GM12878 (cell line): Measurements from ENCODE around the gene PPP1R14D. TPM values are rescaled to one million over a fixed set of nuclear protein-coding genes. Genes with fewer than 3 reads are reported as not detected.

Source experiments
- ATAC-seq: fragments of 200-7000 bp; cut with Tn5 transposase; 3 replicates; pipeline ENCODE4 v1.9.1; 2020; ENCODE audit warnings: mild to moderate bottlenecking, moderate library complexity
- BruUV-seq: library from RNA; stranded (reverse); fragments of 400-500 nt; replicated peaks from 2 replicates; lab custom pipeline; 2021; lab: Mats Ljungman, UMichigan
- CTCF ChIA-PET: fragments of 300-600 bp; sonication (Branson Sonifier 250); formaldehyde crosslinking; extraction: SDS; loops from one replicate; lab custom pipeline; 2021; ENCODE audit warnings: inconsistent platforms; lab: Yijun Ruan, JAX
- POLR2A ChIA-PET: fragments of 350-600 bp; formaldehyde crosslinking; extraction: SDS; loops from one replicate; lab custom pipeline; 2021; ENCODE audit warnings: inconsistent platforms; lab: Charles Lee
- RAD21 ChIA-PET: fragments of 300-600 bp; sonication (Branson Sonifier 250); formaldehyde crosslinking; loops from one replicate; lab custom pipeline; 2023; ENCODE audit warnings: antibody characterized with exemption; ENCODE audit not compliant: unreplicated experiment; lab: Charles Lee
- SMC1A ChIA-PET: fragments of 300-600 bp; sonication (Branson Sonifier 250); formaldehyde crosslinking; loops from one replicate; lab custom pipeline; 2023; ENCODE audit not compliant: unreplicated experiment, uncharacterized antibody; lab: Charles Lee
- DNase-seq: peaks from one replicate; pipeline ENCODE4 v3.0.0-alpha.2; 2011; ENCODE audit warnings: low read depth, low spot score
- FAIRE-seq: peaks from 3 replicates; lab custom pipeline; 2011; peaks lifted over from hg19 to GRCh38; lab: Jason Lieb, UNC
- H2AFZ ChIP-seq: 2 replicates; pipeline ENCODE4 v1.6.0; 2011; ENCODE audit warnings: low read depth, low read length, control low read depth; ENCODE audit not compliant: control insufficient read depth
- H3K27ac ChIP-seq: 2 replicates; pipeline ENCODE4 v1.5.1; 2011; ENCODE audit warnings: control low read depth; ENCODE audit not compliant: control insufficient read depth, insufficient read depth
- H3K27me3 ChIP-seq, 2 experiments: replicated peaks in 1 of 2; 2 replicates each; pipeline versions ENCODE4 v1.6.0 to v1.6.1; 2011; ENCODE audit warnings: low read length in 1 of 2; ENCODE audit not compliant: control insufficient read depth in 2 of 2, insufficient read depth in 2 of 2
- H3K36me3 ChIP-seq, 2 experiments: 2 replicates each; pipeline ENCODE4 v1.5.1; 2011; ENCODE audit warnings: low read length in 1 of 2; ENCODE audit not compliant: control insufficient read depth in 2 of 2, insufficient read depth in 2 of 2
- H3K4me1 ChIP-seq: 2 replicates; pipeline ENCODE4 v1.6.1; 2011; ENCODE audit warnings: mild to moderate bottlenecking, low read length, moderate library complexity, mixed read lengths; ENCODE audit not compliant: control insufficient read depth, insufficient read depth
- H3K4me2 ChIP-seq: 2 replicates; pipeline ENCODE4 v1.6.0; 2011; ENCODE audit warnings: control low read depth; ENCODE audit not compliant: control insufficient read depth, insufficient read depth
- H3K4me3 ChIP-seq: fragments of 200-600 bp; sonication (generic); 2 replicates; pipeline ENCODE4 v1.5.1; 2016
- H3K79me2 ChIP-seq: 2 replicates; pipeline ENCODE4 v1.6.0; 2011; ENCODE audit warnings: low read length; ENCODE audit not compliant: control insufficient read depth, insufficient read depth
- H3K9ac ChIP-seq: 2 replicates; pipeline ENCODE4 v1.8.0; 2011; ENCODE audit warnings: low read length, control low read depth, mixed read lengths; ENCODE audit not compliant: control insufficient read depth, insufficient read depth
- H3K9me3 ChIP-seq: replicated peaks from 3 replicates; pipeline ENCODE4 v1.5.1; 2011; ENCODE audit warnings: mild to moderate bottlenecking, low read length; ENCODE audit not compliant: control insufficient read depth, insufficient read depth
- H4K20me1 ChIP-seq: 2 replicates; pipeline ENCODE4 v1.6.0; 2011; ENCODE audit not compliant: control insufficient read depth, insufficient read depth
- HDAC2 ChIP-seq: fragments of 200-600 bp; sonication (generic); IDR thresholded peaks from 2 replicates; pipeline ENCODE4 v1.6.1; 2017
- IKZF1 ChIP-seq: fragments of 450-650 bp; conservative IDR thresholded peaks from 2 replicates; pipeline ENCODE4 v1.6.1; 2017; ENCODE audit warnings: antibody characterized with exemption, mild to moderate bottlenecking
- KAT2A ChIP-seq: conservative IDR thresholded peaks from 2 replicates; pipeline ENCODE4 v1.6.1; 2011; ENCODE audit warnings: low read depth, low read length; ENCODE audit not compliant: control insufficient read depth
- MYC ChIP-seq: IDR thresholded peaks from 2 replicates; pipeline ENCODE4 v1.6.1; 2011; ENCODE audit warnings: mild to moderate bottlenecking, low read length, moderate library complexity, inconsistent platforms; ENCODE audit not compliant: insufficient read depth, insufficient replicate concordance, insufficient read length, severe bottlenecking
- NFXL1 ChIP-seq: fragments of 450-650 bp; IDR thresholded peaks from 2 replicates; pipeline ENCODE4 v1.6.1; 2017; ENCODE audit warnings: antibody characterized with exemption, mild to moderate bottlenecking, borderline replicate concordance
- NR2F1 ChIP-seq: fragments of 450-650 bp; conservative IDR thresholded peaks from 2 replicates; pipeline ENCODE4 v1.6.1; 2017; ENCODE audit warnings: mild to moderate bottlenecking
- PAX5 ChIP-seq: IDR thresholded peaks from 2 replicates; pipeline ENCODE4 v1.6.1; 2011; ENCODE audit warnings: low read depth, low read length, borderline replicate concordance
- SPI1 ChIP-seq: IDR thresholded peaks from 2 replicates; pipeline ENCODE4 v1.6.1; 2011; ENCODE audit warnings: low read depth, mild to moderate bottlenecking, low read length, moderate library complexity, borderline replicate concordance; ENCODE audit not compliant: insufficient read depth
- STAT3 ChIP-seq: IDR thresholded peaks from 2 replicates; pipeline ENCODE4 v1.6.1; 2011; ENCODE audit warnings: low read depth, low read length, improper control_type of control experiment
- TCF12 ChIP-seq: IDR thresholded peaks from 2 replicates; pipeline ENCODE4 v1.6.1; 2011; ENCODE audit warnings: low read depth, mild to moderate bottlenecking, low read length
- ZNF217 ChIP-seq: fragments of 450-650 bp; IDR thresholded peaks from 2 replicates; pipeline ENCODE4 v1.6.1; 2017; ENCODE audit warnings: antibody characterized with exemption, mild to moderate bottlenecking
- WGBS: methylation state at CpG from one replicate; pipeline ENCODE4 v1.1.6; 2016; ENCODE audit warnings: low lambda C conversion rate; ENCODE audit not compliant: insufficient replicate concordance, insufficient coverage; ENCODE audit errors: missing lambda C conversion rate; 5-methylcytosine and 5-hydroxymethylcytosine counted together
- in situ Hi-C: fragments of 300-500 bp; cut with MboI; formaldehyde crosslinking; loops from 9 replicates; pipeline ENCODE4 v1.14.3; 2018; ENCODE audit warnings: mixed read lengths
- intact Hi-C: fragments of 100-400 bp; cut with micrococcal nuclease; formaldehyde crosslinking; loops from one replicate; pipeline ENCODE4 v1.14.2; 2022; ENCODE audit not compliant: unreplicated experiment
- polyA plus RNA-seq, 11 experiments: library from polyadenylated mRNA; depleted of rRNA in 4 of 11; unstranded in 6 of 11; stranded (reverse) in 5 of 11; fragments of >200 nt; fragmentation: Nextera tagmentation in 4 of 11; fragmentation: Illumina TruSeq in 1 of 11; extraction: Ambion mirVana in 4 of 11; extraction: Trizol in 1 of 11; gene quantifications; 1 replicate in 1 of 11; 2 replicates in 10 of 11; pipeline versions ENCODE4 v1.2.1 to v1.2.3, GENCODE V29; 2011 to 2016; ENCODE audit warnings: inconsistent platforms in 2 of 11, missing spikeins in 2 of 11, low read depth in 1 of 11
- total RNA-seq, 4 experiments: library from RNA; depleted of rRNA in 3 of 4; stranded (reverse); fragments of >200 nt in 3 of 4; fragmentation: Illumina TruSeq in 1 of 4; extraction: Trizol in 1 of 4; gene quantifications; 2 replicates each; pipeline versions ENCODE4 v1.2.1 to v1.2.3, GENCODE V29; 2013 to 2021
- TF ChIP-seq, protein P1 (sequence below): IDR thresholded peaks from 2 replicates; pipeline ENCODE4 v1.6.1; 2011; ENCODE audit warnings: borderline replicate concordance, low read depth, mild to moderate bottlenecking, moderate library complexity, low read length; ENCODE audit not compliant: insufficient read depth, poor library complexity, severe bottlenecking
- TF ChIP-seq, protein P2 (sequence below): fragments of 450-650 bp; conservative IDR thresholded peaks from 2 replicates; pipeline ENCODE4 v1.6.1; 2017; ENCODE audit warnings: mild to moderate bottlenecking, moderate library complexity
- TF ChIP-seq, protein P3 (sequence below): fragments of 450-650 bp; IDR thresholded peaks from 2 replicates; pipeline ENCODE4 v1.6.1; 2017; ENCODE audit warnings: mild to moderate bottlenecking, moderate library complexity

Gene PPP1R14D
- total and polyA plus RNA-seq, 10 of the 15 experiments (the other 5 are each of a cell fraction or from before 2014, with no cell fraction given), result 0.10 TPM; not detected in 9

DNA sequence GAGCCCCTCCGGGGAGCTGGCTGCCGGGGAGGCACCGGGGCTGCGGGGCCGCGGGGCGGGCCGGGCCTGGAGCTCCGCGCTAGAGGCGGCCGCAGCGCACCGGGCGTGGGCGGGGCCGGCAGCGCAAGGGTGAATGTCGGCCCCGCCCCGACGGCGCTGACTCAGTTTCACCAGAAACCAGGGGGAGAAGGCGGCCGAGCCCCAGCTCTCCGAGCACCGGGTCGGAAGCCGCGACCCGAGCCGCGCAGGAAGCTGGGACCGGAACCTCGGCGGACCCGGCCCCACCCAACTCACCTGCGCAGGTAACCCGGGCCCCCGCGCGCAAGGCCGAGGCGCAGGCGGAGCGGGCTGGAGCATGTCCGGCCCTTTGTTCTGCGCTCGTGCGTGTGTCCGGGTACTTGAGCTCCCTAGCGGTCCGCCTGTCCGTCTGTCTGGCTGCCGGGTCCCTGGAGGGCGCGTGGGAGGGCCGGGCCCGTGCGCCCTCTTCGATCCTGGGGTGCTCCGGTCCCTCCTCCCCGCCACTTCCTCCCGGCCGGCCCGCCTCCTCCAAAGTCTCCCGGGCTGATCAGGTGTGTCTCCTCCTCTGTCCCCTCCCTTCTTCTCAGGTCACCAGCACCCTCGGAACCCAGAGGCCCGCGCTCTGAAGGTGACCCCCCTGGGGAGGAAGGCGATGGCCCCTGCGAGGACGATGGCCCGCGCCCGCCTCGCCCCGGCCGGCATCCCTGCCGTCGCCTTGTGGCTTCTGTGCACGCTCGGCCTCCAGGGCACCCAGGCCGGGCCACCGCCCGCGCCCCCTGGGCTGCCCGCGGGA lies 15.6 kb upstream of the PPP1R14D start, which contains the start of gene SPINT1:
SPINT1 (plus strand) TSS at position 164 of the 811 bp plus-strand sequence; CDS start at position 671, 507 bp downstream.
- Histone ChIP-seq H4K20me1 (no peaks in the 10 kb centered on the region), H3K79me2 (no peaks in the 10 kb centered on the region), H3K9ac (peak within 1 kb of the TSS; percentile 47), H3K36me3 (no peaks in the 10 kb centered on the region), H3K4me2 (peak within 1 kb of the TSS; percentile 98), H3K9me3 (no peaks in the 10 kb centered on the region), H2AFZ (peak within 1 kb of the TSS; percentile 86), H3K4me3 (peak within 1 kb of the TSS; percentile 75), H3K27ac (no peak within 1 kb of the TSS), H3K27me3 (peaks cover 1 to 3% of the 10 kb centered on the region in 2 experiments; a peak in 1 of 4 replicates), H3K4me1 (peaks cover 26% of the 10 kb centered on the region)
- 1% methylated on average over 48 of the region's 89 CpGs for WGBS
- RAD21 ChIA-PET, result interaction anchor here (0.6 to 5.0 kb wide), 13 partner anchors 14 to 279 kb away, joined by 3 to 41 read pairs (median 4); partner anchors contain the start of genes CCDC32, DNAJC17, VPS18 and ZFYVE19
- no peak for DNase-seq
- in situ Hi-C loops (no loop called here), intact Hi-C loops (loop anchor here (10.0 kb wide), 1 partner anchor 271 kb away; the partner anchor contains the start of gene INO80)
- SMC1A ChIA-PET, result interaction anchor here (0.6 to 2.2 kb wide), 7 partner anchors 13 to 149 kb away, joined by 3 to 7 read pairs (median 3); partner anchors contain the start of gene RAD51
- CTCF ChIA-PET, result interaction anchor here (0.6 to 8.8 kb wide), 6 partner anchors 14 to 62 kb away, joined by 3 to 140 read pairs (median 4); partner anchors contain the start of gene VPS18
- no peak for FAIRE-seq
- BruUV-seq, result no TSS peak
- peak; percentile 45 for ATAC-seq
- POLR2A ChIA-PET, result interaction anchor here (0.5 to 5.0 kb wide), 7 partner anchors 15 to 334 kb away, joined by 3 to 39 read pairs (median 3); partner anchors contain the start of genes RHOV and VPS18
- TF ChIP-seq, protein P1, sequence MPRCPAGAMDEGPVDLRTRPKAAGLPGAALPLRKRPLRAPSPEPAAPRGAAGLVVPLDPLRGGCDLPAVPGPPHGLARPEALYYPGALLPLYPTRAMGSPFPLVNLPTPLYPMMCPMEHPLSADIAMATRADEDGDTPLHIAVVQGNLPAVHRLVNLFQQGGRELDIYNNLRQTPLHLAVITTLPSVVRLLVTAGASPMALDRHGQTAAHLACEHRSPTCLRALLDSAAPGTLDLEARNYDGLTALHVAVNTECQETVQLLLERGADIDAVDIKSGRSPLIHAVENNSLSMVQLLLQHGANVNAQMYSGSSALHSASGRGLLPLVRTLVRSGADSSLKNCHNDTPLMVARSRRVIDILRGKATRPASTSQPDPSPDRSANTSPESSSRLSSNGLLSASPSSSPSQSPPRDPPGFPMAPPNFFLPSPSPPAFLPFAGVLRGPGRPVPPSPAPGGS, result no peak
- peak; percentile 75 for TF ChIP-seq IKZF1
- no peak for TF ChIP-seq MYC
- TF ChIP-seq KAT2A, result no peak
- TF ChIP-seq STAT3, result no peak
- no peak for TF ChIP-seq TCF12
- TF ChIP-seq NFXL1, result peak; percentile 98
- TF ChIP-seq ZNF217, result 0 out of 2 replicates have a peak, but pooled peaks have one; percentile 62
- peak; percentile 42; the same call in 1 of the 2 replicates for TF ChIP-seq SPI1
- TF ChIP-seq PAX5, result no peak
- TF ChIP-seq, protein P2, sequence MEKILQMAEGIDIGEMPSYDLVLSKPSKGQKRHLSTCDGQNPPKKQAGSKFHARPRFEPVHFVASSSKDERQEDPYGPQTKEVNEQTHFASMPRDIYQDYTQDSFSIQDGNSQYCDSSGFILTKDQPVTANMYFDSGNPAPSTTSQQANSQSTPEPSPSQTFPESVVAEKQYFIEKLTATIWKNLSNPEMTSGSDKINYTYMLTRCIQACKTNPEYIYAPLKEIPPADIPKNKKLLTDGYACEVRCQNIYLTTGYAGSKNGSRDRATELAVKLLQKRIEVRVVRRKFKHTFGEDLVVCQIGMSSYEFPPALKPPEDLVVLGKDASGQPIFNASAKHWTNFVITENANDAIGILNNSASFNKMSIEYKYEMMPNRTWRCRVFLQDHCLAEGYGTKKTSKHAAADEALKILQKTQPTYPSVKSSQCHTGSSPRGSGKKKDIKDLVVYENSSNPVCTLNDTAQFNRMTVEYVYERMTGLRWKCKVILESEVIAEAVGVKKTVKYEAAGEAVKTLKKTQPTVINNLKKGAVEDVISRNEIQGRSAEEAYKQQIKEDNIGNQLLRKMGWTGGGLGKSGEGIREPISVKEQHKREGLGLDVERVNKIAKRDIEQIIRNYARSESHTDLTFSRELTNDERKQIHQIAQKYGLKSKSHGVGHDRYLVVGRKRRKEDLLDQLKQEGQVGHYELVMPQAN, result 0 out of 2 replicates have a peak, but pooled peaks have one; percentile 39
- 0 out of 2 replicates have a peak, but pooled peaks have one; percentile 7 for TF ChIP-seq HDAC2
- TF ChIP-seq, protein P3, sequence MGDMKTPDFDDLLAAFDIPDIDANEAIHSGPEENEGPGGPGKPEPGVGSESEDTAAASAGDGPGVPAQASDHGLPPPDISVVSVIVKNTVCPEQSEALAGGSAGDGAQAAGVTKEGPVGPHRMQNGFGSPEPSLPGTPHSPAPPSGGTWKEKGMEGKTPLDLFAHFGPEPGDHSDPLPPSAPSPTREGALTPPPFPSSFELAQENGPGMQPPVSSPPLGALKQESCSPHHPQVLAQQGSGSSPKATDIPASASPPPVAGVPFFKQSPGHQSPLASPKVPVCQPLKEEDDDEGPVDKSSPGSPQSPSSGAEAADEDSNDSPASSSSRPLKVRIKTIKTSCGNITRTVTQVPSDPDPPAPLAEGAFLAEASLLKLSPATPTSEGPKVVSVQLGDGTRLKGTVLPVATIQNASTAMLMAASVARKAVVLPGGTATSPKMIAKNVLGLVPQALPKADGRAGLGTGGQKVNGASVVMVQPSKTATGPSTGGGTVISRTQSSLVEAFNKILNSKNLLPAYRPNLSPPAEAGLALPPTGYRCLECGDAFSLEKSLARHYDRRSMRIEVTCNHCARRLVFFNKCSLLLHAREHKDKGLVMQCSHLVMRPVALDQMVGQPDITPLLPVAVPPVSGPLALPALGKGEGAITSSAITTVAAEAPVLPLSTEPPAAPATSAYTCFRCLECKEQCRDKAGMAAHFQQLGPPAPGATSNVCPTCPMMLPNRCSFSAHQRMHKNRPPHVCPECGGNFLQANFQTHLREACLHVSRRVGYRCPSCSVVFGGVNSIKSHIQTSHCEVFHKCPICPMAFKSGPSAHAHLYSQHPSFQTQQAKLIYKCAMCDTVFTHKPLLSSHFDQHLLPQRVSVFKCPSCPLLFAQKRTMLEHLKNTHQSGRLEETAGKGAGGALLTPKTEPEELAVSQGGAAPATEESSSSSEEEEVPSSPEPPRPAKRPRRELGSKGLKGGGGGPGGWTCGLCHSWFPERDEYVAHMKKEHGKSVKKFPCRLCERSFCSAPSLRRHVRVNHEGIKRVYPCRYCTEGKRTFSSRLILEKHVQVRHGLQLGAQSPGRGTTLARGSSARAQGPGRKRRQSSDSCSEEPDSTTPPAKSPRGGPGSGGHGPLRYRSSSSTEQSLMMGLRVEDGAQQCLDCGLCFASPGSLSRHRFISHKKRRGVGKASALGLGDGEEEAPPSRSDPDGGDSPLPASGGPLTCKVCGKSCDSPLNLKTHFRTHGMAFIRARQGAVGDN, result peak; percentile 19; the same call in 1 of the 2 replicates
- TF ChIP-seq NR2F1, result no peak; the same call in 1 of the 2 replicates
